ENCODE results near the gene SV2B.

The SV2B gene

DNA sequence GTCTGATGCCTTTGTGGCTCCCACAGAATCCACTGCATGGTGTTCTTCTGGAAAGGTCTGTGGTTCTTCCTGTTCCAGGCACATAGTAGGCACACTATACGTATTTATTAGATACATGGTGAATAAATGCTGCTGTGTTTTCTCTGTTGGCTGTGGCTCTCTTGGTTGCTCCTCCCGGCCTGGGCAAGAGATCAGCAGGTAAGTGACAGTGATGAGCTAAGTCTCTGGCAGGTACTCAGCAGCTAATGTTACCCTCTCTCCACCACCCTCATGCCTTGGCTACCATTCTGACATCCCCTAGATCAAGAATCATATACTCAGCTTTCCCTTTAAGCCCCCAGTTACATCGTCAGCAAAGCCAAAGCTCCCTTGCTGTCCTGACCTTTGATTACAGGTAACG, 8.4 kb downstream of the SV2B start:
- DNase-seq = no peak

- DNase-seq = no peak
Measured at GRCh38 chr15:91109885-91110284, 9.8 kb downstream of the SV2B start.

DNA sequence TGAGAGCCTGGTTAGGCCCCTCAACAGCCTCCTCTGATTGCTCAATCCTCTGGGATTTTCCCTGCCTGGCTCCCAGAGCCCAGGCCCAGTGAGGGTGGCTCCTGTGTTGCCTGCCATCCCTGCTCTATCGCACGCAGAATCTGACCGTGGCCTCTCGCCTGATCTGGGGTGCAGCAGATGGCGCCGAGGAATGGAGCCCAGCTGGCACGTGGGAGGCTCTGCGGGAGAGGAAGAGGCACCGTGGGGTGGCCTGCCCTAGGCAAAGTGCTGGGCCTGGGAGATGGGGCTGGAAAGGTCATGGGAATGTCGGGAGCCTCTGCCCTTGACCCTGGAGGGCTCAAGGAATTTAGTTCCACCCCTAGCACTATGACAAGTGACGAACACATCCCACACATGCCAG, 10.3 kb downstream of the SV2B start:
- no peak for DNase-seq

GRCh38 chr15:91113030-91113429, 13.0 kb downstream of the SV2B start:
- no peak for DNase-seq

DNA sequence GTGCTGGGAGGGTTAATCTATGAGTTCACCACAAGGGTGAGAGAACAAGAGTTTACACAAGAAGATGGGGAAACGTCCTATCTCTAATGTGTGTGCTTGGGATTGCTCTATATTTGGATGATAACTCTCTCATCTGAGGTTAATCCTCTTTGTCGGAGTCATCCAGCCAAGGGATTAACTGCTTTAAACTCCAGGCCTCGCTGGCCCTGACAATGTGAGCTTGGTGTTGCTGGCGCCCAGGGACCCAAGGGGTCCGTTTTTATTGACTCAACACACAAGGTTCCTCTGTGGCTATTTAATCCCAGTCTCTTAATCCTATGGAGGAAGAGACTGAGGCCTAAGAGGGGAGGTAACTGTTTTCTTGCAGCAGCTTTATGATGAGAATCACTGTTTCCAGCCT, 14.2 kb downstream of the SV2B start:
- DNase-seq = no peak

GRCh38 chr15:91116113-91117067, 16.3 kb downstream of the SV2B start:
- no peak for DNase-seq

DNA sequence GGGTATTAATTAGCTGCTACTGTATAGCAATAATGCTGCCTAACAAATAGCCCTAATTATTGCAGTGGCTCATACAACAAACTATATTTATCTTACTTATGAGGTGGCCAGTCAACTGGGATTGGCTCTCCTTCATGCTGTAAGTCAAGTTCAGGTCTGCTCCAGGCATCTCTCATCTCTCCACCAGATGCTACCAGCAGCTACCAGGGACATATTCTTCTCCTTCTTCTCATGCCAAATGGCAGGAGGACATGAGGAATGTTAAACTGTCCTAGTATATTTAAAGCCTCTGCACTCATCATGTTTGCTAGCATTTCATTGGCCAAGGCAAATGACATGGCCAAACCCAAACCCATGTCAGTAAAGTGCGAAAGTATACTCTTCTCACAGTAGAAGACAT, 17.3 kb downstream of the SV2B start:
- no peak for DNase-seq

GRCh38 chr15:91118817-91119590, 18.9 kb downstream of the SV2B start:
- DNase-seq = no peak

GRCh38 chr15:91122296-91122695, 22.2 kb downstream of the SV2B start:
- DNase-seq = no peak

DNA sequence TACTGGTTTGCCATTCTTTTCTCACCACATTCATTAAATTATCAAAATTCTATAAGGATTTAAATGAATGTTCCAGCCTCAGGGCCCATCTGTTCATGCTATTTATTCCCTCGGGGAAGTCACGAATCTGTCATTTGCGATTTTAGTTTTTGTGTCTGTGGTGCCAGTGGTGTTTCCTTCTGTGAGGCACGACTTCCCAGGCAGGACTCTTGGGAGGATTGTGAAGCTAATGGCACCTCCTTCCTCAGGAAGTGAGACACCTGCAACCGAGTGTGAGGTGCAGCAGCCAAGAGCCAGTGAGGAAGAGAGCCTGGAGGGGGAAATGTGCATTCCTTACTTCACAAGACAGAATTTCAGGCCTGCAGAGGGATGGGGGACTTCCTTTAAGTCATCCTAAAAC, 24.1 kb downstream of the SV2B start:
- DNase-seq = no peak

DNA sequence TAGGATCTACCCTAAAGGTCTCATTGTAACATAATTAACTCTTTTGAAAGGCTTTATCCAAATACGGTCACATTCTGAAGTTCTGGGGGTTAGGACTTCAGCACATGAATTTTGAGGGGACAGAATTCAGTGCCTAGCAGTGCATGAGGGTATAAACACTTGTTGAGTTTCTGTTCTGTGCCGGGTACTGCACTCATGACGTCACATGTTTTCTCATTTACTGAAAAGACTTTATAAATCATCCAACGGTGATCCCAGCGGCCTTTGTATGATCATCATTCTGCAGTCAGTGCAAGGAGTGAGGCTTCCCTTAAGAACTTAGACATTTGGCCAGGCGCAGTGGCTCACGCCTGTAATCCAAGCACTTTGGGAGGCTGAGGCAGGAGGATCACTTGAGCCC, 25.1 kb downstream of the SV2B start:
- no peak for DNase-seq

DNA sequence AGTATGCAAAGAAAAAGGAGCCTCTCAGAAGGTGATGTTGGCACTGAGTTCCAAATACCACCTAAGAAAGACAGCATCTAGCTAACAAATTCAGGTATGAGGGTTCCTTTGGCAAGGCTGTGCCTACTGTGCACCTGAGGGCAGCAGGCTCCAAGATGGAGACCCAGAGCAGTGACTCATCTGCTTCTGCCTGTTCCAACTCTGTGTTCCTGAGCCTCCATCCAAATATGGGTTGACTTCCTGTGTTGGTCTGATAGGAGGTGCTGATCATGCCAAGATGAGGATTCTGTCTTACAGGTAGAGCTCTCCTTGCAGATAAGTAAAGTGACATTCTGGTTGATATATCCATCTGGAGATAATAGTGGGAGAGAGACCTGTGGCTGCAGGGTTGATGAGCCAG, 26.0 kb downstream of the SV2B start:
- no peak for DNase-seq

DNA sequence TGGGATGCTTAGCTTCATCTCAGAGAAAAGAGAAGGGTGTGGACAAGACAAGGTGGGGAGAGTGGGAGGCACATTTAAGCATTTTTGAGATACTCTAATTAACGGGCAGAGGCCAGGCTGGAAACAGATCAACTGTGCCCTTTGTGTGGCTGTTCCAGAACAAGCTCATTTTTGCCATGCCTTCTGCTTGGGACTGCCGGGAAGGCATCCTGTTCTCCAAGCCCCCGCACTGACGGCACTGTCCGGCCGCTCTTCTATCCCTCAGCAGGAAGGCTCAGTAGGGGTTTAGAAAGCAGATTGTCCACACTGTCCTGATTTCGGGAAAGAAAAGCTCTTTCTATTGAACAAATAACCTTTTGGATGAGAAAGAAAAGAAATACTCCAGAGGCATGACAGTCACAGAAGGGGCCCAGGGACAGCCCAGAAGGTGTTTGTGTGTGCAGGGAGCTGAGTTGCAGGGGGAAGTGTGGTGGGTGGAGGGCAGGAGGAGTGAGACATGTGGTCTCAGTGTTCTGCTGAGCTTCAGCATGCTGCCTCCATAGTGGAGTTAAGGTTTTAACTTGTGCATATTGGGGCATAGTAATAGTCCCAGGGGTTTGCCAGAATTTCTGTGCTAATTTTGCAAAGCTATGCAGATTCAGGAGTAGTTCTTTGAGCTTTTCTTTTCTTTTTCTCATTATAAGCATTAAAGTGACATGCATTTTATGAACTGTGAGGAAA, 27.3 kb downstream of the SV2B start:
- DNase-seq = no peak

DNA sequence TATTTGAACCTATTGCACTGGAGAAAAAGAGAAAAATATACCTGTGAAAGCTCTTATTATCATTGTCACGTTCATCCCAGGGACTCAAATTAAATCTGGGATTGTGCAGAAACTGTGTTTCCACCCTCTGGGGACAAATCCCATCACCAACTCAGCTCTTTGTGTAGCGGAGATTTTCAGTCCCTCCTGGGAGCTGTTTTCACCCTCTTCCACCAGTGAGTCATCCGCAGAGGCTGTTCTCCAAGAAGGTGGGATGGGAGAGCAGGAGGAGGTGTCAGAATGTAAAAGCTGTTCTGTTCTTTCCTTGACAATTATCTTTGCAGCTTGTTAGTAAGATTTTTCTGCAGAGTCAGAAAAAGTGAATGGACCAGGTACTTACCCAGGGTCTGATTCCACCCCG, 28.0 kb downstream of the SV2B start:
- DNase-seq = no peak

DNA sequence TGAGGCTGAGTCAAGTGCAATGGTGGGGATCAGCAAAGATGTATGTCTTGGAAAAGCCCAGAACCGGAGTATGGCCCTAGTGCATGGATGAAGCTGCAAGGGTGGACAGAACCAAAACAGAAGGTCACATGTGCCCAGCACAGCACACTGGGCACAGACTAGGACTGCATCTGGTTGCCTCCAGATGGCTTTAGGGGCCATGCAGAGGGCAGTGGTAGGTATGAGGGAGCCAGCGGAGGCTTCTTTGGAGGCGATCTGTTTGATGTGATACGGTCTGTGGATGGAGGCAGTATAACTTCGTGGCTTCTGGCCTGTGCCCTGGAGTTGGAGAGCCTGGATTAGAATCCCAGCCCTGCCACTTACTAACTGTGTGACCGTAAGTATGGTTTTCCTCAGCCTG, 29.4 kb downstream of the SV2B start:
- no peak for DNase-seq

DNA sequence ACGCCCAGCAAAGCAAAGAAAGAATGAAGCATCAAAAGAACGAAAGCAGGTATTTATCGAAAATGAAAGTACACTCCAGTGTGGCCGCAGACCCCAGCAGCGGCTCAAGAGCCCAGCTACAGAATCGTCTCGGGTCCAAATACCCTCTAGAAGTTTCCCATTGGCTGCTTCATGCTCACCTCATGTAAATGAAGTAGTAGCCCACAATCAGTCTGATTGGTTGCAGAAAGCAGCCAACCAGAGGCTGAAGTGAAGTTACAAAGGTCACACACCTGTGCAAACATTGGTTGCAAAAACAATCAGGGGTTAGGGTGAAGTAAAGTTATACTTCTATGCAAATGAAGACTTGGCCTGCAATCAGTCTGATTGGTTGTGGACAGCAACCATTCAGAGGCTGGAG, 32.0 kb downstream of the SV2B start:
- no peak for DNase-seq

- DNase-seq = no peak
Measured at GRCh38 chr15:91133511-91133910, 33.5 kb downstream of the SV2B start.

DNA sequence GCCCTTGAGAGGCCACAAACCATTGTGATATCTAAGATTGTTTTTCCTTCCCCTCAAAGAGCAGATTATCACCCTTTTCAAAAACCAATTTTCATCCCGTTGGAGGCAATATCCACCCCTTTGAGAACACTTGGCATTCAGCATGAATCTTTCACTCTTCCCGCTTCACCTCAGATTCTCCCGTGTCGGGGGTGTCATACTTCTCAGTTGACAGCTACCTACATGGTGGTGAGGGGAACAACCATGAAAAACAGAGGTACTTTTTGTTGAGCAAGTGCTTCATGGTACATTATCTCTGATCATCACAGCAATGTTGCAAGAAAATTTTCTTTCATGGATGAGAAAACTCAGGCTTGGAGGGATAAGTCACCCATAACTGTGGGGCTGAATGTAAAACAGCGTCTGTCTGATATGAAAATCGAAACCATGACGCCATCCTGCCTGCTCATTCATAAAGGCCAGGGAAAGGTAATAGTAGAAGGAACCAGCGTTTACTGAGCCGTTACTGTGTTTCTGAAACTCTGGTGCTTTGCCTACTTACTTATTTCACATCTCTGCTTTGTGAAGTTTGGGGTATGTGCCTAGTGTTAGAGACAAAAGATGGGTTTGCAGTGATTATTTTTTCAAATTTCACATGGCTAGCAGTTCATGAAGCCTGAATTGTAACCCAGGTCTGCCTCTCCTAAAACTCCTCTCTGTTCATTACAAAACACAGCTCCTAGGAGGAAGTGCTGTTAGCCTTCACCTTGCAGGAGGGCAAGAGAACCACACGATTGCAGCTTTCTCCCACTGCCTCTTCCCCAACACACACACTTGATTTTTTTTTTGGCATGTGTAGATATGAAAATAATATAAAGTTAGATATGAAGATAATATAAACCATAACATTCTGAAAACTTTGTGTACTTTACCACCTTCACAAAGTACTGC, 35.4 kb downstream of the SV2B start:
- DNase-seq = peak; percentile 22

DNA sequence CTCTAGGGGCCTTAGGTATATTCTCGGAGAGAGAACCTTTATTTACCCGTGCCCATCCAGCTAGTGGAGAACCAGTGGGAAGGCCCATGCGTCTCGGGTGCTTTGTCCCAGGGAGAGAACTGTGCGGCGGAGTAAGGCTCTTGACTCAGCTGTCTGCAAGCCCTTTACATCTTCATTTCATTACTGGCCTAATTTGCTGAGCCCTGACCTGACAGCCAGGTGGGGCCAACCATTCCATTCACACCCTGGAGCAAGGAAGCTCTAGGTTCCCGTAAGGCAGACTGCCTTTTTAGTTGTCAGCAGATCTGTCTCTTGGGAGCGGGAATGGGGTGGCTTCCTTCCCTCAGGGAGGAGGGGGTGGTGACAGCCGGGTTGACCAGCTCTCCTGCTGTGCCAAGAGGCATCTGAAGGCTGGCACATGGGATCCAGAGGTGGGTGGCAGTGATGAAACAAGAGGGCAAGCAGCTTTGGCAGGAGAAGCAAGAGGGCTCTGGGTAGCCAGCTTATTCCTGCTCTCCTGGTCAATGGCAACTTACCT, 36.4 kb downstream of the SV2B start:
- DNase-seq = no peak

- DNase-seq = peak; percentile 40
Measured at GRCh38 chr15:91140601-91141000, 40.5 kb downstream of the SV2B start.

DNA sequence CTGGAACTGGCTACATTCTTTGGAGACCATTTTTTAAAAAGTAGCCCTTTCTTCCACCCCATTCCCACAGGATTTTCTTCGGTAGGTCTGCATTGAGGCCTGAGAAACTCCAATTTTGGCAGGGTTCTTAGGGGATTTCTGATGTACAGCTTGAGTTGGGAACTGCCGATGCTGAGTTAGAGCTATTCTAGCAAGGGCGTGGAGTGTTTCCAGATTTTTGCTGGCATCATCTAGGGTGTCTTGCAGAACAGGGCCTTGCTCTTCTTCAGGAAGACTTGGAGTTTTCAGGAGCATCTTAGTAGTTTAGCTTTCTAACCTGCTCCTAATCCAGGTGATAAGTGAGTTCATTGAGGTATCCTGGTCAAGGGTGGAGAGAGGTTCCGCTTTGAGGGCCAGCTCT, 41.0 kb downstream of the SV2B start:
- no peak for DNase-seq

DNA sequence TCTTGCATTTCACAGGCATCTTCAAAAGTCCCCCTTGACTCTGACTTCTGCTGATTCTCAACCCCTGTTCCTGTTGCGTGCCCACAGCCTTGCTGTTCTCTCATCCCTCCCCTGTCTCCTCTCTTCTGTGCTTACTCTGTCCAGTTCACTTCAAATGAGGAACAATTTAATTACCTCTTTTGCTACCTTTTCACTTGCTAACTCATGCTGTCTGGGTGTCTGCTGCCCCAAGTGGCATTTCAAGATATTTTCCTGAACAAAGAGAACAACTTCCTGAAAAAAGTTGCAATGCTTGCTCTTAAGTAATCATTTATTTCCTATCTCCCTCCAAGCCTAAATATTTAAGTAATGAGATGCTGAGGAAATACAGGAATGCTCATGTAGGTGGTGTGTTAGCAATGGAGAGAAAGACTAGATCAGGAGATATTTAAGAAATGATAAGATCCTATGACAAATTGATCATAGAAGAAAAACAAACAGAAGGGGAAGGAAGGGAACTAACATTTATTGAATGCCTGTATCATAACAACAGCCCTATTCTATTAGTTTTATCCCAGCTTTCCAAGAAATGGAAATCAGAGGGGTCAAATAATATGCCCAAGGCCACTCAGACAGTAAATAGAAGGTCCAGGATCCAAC, 42.2 kb downstream of the SV2B start:
- peak; percentile 78 for DNase-seq

All from OCI-M1 (cell line).